WERI-Rb-1 (cell line): Measurements from ENCODE around the gene DGKD.
"Not testable (repeated sequence)": the region's sequence is repeated elsewhere in the genome, so short reads cannot be mapped to it uniquely, and the experiment has no call there.

Experiments
- DNase-seq: peaks from one replicate; pipeline ENCODE4 v3.0.0-alpha.2; 2020
- H3K27ac ChIP-seq: fragments of 250-450 bp; sonication (Bioruptor Pico); 2 replicates; pipeline ENCODE4 v1.5.1; 2020; ENCODE audit warnings: mild to moderate bottlenecking, moderate library complexity
- H3K27me3 ChIP-seq: fragments of 250-450 bp; sonication (Bioruptor Pico); 2 replicates; pipeline ENCODE4 v1.5.1; 2021; ENCODE audit warnings: mild to moderate bottlenecking, low read depth, moderate library complexity; ENCODE audit not compliant: insufficient read depth, severe bottlenecking
- H3K36me3 ChIP-seq: fragments of 250-450 bp; sonication (Bioruptor Pico); 2 replicates; pipeline ENCODE4 v1.5.1; 2020; ENCODE audit warnings: mild to moderate bottlenecking, moderate library complexity
- H3K4me3 ChIP-seq: 2 replicates; pipeline ENCODE4 v1.5.1; 2011; ENCODE audit warnings: low read depth, mild to moderate bottlenecking, control low read depth, low read length
- H3K9me3 ChIP-seq: fragments of 250-450 bp; sonication (Bioruptor Pico); 2 replicates; pipeline ENCODE4 v1.5.1; 2021; ENCODE audit warnings: mild to moderate bottlenecking, moderate library complexity; ENCODE audit not compliant: severe bottlenecking
- TF ChIP-seq, protein P1 (sequence below): IDR thresholded peaks from 2 replicates; pipeline ENCODE4 v1.5.1; 2011; ENCODE audit warnings: low read depth, mild to moderate bottlenecking, control low read depth, inconsistent platforms, low read length

DGKD gene

DNA sequence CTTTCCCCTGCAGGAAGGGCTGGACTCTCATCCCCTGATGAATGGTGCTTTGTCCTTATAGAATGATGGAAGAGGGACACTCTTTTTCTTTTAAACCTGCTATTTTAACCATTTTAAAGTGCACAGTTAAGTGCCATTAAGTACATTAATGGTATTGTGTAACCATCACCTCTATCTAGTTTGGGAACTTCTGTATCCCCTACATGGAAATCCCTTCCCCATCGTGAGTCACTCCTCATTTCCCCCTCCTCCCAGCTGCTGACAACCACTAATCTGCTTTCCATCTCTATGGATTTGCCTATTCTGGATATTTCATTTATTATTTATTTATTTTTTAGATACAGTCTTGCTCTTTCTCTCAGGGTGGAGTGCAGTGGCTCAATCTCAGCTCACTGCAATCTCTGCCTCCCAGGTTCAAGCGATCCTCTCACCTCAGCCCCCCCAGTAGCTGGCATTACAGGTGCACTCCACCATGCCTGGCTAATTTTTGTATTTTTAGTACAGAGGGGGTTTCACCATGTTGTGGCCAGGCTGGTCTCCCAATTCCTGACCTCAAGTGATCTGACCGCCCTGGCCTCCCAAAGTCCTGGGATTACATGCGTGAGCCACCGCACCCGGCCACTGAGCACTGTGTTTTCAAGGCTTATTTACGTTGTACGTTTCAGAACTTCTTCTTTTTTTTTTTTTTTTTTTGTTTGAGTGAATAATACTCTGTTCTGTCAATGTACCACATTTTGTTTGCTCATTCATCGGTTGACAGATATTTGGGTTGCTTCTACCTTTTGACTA, 15.8 kb downstream of the DGKD start:
- TF ChIP-seq, protein P1, sequence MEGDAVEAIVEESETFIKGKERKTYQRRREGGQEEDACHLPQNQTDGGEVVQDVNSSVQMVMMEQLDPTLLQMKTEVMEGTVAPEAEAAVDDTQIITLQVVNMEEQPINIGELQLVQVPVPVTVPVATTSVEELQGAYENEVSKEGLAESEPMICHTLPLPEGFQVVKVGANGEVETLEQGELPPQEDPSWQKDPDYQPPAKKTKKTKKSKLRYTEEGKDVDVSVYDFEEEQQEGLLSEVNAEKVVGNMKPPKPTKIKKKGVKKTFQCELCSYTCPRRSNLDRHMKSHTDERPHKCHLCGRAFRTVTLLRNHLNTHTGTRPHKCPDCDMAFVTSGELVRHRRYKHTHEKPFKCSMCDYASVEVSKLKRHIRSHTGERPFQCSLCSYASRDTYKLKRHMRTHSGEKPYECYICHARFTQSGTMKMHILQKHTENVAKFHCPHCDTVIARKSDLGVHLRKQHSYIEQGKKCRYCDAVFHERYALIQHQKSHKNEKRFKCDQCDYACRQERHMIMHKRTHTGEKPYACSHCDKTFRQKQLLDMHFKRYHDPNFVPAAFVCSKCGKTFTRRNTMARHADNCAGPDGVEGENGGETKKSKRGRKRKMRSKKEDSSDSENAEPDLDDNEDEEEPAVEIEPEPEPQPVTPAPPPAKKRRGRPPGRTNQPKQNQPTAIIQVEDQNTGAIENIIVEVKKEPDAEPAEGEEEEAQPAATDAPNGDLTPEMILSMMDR, result no peak
- Histone ChIP-seq H3K9me3 (no peaks in the 10 kb centered on the region), H3K36me3 (no peaks in the 10 kb centered on the region), H3K27me3 (no peaks in the 10 kb centered on the region), H3K4me3 (no peak overlapping the region), H3K27ac (no peak overlapping the region)
- no peak for DNase-seq

DNA sequence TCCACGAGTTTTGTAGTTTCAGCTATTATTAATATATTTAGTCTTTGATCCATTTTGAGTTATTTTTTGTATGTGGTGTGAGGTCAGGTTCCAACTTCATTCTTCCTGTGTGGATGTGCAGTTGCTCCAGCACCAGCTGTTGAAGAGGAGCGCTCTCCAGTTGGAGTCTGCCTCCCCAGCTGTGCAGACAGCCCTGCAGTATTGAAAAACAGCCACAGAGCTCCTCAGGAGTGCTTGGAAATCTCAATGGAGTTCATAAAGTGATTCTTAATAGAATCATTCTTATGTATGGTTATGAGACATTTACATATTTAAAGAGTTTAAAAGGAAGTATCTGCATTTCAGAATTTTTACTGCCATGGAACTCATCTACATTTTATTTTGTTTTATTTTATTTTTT, 17.3 kb downstream of the DGKD start:
- Histone ChIP-seq H3K27ac (no peak overlapping the region), H3K4me3 (no peak overlapping the region), H3K36me3 (no peaks in the 10 kb centered on the region), H3K9me3 (no peaks in the 10 kb centered on the region), H3K27me3 (no peaks in the 10 kb centered on the region)
- TF ChIP-seq, protein P1, result no peak
- no peak for DNase-seq

DNA sequence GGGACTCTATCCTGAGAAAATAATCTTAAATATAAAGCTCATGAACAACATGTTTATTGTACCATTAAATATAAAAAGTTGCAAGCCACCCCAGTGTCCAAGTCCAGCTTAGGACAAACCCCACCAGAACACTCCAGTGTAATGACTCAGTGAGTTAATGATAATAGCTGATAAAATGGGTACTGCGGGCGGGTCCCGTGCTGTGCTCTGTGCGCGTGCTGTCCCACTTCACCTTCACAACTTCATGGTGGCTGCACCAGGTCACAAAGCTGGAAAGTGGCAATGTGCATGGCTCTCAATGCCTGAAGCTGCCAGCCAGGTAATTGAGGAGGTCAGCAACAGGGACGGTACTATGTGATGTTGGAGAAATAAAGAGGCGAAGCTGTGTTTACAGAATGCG, 18.6 kb downstream of the DGKD start:
- TF ChIP-seq, protein P1, result no peak
- DNase-seq, result no peak
- Histone ChIP-seq H3K4me3 (no peak overlapping the region), H3K27me3 (no peaks in the 10 kb centered on the region), H3K27ac (no peak overlapping the region), H3K9me3 (no peaks in the 10 kb centered on the region), H3K36me3 (no peaks in the 10 kb centered on the region)

DNA sequence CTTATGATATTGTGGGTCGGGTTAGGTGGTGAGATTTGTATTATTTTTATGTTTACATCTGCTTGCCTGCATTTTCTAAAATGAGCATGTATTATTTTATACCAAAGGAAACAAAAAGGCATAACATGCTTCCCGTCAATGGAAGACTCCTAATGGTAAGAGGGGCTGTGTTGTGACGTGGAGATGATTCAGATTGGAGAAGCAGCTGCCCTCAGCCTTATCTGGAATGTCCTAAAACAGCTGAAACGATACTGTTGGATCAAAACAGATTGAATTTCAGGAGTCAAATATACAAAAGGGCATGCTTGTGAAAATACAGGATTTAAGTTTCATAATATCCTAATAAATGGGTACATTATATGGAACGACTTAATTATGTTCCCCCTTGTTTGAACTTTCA, 19.0 kb downstream of the DGKD start:
- no peaks in the 10 kb centered on the region for H3K27me3 ChIP-seq
- DNase-seq, result no peak
- TF ChIP-seq, protein P1, result no peak
- H3K9me3 ChIP-seq, result no peaks in the 10 kb centered on the region
- no peak overlapping the region for H3K4me3 ChIP-seq
- no peak overlapping the region for H3K27ac ChIP-seq
- no peaks in the 10 kb centered on the region for H3K36me3 ChIP-seq

DNA sequence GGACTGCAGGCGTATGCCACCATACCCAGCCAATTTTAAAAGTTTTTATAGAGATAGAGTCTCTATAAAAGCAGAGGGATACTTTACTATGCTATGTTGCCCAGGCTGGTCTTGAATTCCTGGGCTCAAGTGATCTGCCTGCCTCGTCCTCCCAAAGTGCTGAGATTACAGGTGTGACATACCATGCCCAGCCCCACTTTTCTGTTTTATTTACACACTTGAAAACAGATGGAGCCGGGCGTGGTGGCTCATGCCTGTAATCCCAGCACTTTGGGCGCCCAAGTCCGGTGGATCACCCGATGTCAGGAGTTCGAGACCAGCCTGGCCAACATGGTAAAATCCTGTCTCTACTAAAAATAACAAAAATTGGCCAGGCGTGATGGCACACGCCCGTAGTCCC, 20.5 kb downstream of the DGKD start:
- not testable (repeated sequence) for H3K9me3 ChIP-seq, H3K36me3 ChIP-seq, DNase-seq, H3K27me3 ChIP-seq, H3K4me3 ChIP-seq, H3K27ac ChIP-seq

DNA sequence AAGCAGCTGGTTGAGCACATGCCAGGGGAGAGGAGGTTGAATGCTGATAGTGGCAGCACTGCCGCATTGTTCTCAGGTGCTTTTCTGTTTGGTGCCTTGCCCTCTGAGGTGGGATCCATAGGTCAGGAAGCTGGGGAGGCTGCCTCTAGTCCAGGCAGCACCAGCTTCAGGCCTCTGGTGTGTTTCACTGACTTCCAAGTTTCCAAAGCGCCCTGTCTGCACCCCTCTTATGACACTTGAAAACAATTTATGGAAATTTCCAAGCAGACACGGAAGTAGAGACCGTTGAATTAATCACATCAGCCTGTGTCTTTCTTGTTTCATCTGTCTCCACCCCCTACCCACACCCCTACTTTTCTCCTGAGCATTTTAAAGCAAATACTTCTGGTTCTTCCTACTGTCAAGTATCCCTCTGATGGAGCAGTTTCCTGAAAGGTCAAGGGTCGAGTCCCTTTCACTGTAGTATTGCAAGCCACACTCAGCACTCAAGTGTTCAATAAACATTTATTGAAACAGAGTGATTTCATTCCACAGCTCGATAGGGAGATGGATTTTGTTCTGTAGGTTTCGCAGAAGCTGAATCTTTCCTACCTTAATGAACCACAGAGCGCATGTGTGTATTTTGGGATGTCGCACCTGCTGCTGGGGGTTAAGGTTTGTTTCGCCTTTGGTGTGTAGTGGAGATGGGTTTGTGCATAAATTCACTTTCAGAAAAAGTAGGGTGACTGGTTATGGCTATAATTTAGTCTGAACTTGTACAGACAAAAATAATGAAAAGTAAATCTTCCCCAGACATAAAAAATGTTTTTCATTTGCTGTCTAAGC, 21.4 kb downstream of the DGKD start:
- Histone ChIP-seq H3K36me3 (no peaks in the 10 kb centered on the region), H3K27me3 (no peaks in the 10 kb centered on the region), H3K9me3 (no peaks in the 10 kb centered on the region), H3K27ac (no peak overlapping the region), H3K4me3 (no peak overlapping the region)
- TF ChIP-seq, protein P1, result no peak
- no peak for DNase-seq
